GM19452 (cell line): ENCODE measurements around the gene MAN1A2.
A peak's percentile ranks its signal among the peaks of the same experiment; 100 is the strongest.

Experiments
- ATAC-seq: cut with Tn5 transposase; IDR thresholded peaks from one replicate; pipeline ENCODE4 v1.9.1; 2021; ENCODE audit not compliant: unreplicated experiment

MAN1A2 gene

GRCh38 chr1:117359561-117360289 is 7.5 kb upstream of the MAN1A2 start:
- no peak for ATAC-seq

- no peak for ATAC-seq
Observed at GRCh38 chr1:117362986-117363385, 4.3 kb upstream of the MAN1A2 start.

- no peak for ATAC-seq
Observed at GRCh38 chr1:117363571-117364048, 3.6 kb upstream of the MAN1A2 start.

- no peak for ATAC-seq
Observed at GRCh38 chr1:117364240-117364639, 3.0 kb upstream of the MAN1A2 start.

GRCh38 chr1:117365350-117366176 is 1.7 kb upstream of the MAN1A2 start:
- no peak for ATAC-seq

- ATAC-seq: peak; percentile 41
Observed at GRCh38 chr1:117366177-117367045, 838 bp upstream of the MAN1A2 start.

DNA sequence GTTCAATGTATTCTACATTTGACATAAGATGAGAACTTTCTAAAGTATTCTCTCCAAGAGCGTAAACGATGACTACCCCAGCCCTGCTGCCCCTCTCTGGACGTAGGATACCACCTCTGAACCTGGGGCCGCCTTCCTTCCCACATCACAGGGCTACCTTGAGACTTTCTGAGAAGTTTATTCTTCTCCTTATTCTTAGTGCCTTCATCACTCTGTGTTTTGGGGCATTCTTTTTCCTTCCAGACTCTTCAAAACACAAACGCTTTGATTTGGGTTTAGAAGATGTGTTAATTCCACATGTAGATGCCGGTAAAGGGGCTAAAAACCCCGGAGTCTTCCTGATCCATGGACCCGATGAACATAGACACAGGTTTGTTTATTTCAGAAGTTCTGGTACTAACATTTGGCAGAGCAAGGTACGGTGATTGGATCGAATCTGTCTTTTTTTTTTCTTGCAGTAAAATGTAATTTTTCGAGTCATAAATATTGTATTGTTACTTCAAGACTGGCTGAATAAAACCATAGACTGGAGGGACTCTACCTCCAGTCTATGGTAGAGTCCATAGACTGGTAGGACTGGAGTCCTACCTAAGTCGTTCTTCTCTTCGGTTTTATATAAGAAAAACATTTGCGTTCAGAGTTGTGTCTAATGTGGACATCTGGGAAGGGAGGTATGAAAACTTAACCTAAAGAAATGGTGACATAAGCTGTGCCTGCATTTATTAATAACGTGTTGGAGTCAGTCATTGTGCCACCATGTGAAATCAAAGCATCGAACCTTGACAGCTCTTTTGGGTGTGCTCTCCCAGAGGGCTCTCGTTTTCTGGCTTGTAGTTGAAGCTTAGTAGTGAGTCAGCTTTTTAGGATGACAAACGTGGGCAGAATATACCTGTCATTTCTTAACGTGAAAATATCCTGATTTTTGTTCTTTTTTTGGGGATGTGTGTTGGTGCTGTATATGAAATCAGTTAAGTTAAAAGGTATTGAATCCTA is 1.2 kb downstream of the MAN1A2 start:
- peak; percentile 17 for ATAC-seq

GRCh38 chr1:117370071-117370470 is 2.8 kb downstream of the MAN1A2 start:
- no peak for ATAC-seq

DNA sequence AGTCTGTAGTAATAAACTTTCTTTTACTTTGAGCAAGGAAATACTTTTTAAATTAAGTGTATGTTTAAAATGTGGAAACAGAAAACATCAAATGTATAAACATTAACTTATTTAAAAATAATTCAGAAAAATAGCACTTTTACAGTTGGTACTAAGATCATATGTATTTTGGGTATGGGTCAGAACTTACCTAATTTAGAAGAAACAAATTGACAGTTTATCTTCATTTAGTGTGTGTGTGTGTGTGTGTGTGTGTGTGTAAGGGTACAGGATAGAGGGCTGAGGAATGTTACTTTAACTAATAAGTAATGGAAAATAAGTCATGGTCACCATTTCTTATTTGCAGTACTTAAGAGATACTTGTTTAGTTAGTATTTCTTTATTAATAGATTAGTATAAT is 3.3 kb downstream of the MAN1A2 start:
- no peak for ATAC-seq

DNA sequence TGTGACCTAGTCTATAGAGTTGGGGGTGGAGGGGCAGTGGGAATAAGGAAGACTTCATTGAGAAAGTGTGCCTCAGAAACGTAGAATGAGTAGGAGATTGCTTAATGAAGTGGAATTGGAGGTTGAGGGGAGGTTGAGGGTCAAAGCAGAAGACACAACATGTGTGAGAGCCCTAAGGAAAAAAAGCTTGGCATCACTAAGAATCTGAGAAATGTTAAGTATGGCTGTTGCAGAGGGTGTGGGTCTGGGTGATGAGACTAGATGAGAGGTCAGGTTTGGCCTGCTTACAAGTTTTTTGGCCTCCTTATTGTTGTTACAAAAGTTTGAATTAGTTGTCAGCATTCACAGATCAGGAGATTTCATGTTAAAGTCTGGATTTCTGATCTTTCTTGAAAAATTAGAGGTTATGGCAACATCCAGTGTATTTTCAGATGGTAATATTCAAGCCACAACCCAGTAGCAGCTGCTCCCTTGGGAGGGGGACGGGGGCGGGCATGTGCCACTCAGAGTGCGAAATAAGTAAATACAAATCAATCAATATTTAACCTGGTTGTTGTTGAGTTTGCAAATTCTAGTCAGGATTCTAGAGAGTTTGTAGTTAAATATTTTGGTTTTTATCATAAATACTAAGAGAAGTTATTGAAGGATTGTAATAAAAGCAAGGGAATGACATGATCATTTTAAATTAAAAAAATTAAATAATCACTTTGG is 4.3 kb downstream of the MAN1A2 start:
- no peak for ATAC-seq

DNA sequence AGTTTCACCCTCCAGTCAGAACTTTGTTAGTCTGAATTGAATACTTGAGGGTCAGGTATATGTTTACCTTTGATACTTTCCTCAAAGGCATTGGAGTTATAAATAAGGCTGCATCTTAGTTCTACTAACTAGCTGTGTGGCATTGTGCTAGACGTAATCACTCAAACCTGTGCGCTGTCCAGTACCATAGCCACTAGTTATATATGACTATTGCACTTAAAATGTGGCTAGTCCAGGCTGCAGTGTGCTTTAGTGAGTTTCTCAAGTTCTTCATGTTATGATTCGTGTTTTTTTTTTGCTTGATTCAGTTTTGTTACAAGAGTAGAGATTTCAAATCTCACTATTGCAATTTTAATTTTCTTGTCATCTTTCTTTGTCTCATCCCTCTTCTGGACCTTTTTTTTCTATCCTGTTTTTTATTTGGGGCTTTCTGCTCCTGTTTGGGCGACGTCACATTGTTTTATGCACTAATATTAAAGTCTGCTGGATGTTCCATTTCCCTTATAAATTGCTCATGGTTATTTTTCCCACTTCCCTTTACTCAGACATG is 5.7 kb downstream of the MAN1A2 start:
- no peak for ATAC-seq

DNA sequence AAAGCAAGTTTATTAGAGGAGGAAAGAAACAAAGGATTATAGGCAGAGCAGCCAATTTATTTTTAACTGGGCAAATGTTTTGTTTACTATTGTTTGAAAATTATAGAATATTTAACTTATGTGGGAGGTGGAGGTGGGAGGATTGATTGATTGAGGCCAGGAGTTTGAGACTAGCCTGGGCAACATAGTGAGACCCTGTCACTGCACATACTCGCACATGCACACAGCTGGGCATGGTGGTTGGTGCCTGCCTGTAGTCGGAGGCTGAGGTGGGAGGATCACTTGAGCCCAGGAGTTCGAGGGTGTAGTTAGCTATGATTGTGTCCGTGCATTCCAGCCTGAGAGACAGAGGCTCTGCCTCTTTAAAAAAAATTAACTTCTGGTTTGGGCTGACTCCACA is 6.7 kb downstream of the MAN1A2 start:
- ATAC-seq: no peak

- ATAC-seq: no peak
Observed at GRCh38 chr1:117375327-117375726, 8.1 kb downstream of the MAN1A2 start.

GRCh38 chr1:117387060-117387633 is 19.9 kb downstream of the MAN1A2 start:
- ATAC-seq: no peak

DNA sequence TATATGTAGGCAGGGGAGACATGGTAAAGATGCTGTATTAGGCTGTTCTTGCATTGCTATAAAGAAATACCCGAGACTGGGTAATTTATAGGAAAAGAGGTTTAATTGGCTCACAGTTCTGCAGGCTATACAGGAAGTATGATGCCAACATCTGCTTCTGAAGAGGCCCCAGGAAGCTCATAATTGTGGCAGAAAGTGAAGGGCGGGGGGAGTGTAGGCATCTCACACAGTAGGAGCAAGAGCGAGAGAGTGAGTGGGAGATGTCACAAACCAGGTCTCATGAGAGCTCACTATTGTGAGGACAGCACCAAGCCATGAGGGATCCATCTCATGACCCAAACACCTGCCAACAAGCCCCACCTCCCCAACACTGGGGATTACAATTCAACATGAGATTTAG is 21.1 kb downstream of the MAN1A2 start:
- ATAC-seq: no peak

DNA sequence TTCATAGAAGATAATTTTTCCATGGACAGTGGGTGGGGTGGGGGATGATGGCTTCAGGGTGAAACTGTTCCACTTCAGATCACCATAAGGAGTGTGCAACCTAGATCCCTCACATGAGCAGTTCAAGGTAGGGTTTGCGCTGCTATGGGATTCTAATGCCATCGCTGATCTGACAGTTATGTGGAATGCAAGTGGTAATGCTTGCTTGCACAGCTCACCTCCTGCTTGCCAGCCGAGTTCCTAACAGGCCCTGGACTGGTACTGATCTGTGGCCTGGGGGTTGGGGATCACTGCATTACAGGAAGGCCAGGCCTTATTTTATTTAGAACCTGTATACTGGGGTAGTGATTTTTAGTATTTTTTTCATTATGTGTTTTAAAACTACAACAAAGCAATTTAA is 22.0 kb downstream of the MAN1A2 start:
- no peak for ATAC-seq

DNA sequence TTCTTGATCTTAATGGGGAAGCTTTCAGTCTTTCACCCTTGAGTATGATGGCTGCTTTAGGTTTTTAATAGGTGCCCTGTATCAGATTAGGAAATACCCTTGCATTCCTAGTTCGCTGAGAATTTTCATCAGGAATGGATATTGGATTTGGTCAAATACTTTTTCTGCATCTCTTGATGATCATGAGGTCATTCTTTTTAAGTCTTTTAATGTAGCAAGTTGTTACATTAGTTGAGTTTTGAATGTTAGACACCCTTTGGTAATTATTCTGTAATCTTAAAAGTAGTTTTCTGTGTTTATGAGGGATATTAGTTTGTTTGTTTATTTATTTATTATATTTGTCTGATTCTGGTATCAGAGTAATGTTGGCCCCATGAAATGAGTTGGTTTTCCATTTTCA is 22.5 kb downstream of the MAN1A2 start:
- no peak for ATAC-seq

GRCh38 chr1:117392771-117393170 is 25.5 kb downstream of the MAN1A2 start:
- ATAC-seq: no peak

DNA sequence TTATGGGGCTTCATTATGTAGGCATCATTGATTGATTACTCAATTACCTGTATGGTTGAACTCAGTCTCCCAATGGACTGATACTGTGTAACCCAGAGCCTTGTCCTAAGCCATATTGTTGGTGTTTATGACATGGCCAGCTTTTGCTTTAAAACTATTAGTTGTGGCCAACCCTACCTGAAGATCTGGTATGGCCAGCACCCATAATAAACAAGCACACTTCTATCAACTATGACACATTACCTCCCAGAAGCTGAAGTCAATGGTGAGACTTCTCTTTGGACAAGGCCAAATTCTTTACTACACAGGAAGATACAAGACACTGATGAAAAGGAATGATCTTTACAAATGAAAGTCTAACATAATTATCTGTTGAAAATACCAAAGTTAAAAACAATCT is 28.8 kb downstream of the MAN1A2 start:
- ATAC-seq: no peak
